Gastroesophageal sphincter (tissue), 3 donors: Measurements from ENCODE around the gene CYP26B1.

Experiments used
- POLR2AphosphoS5 ChIP-seq: sonication (generic); formaldehyde crosslinking; IDR thresholded peaks from one replicate; pipeline ENCODE4 v1.6.1; 2017; ENCODE audit warnings: antibody characterized with exemption
- TF ChIP-seq, protein P1 (sequence below), 4 experiments: fragments of 200-600 bp in 2 of 4; fragments of 450-650 bp in 2 of 4; sonication (generic) in 1 of 4; IDR thresholded peaks; one replicate each; pipeline ENCODE4 v1.5.1; 2017 to 2019; ENCODE audit warnings: antibody characterized with exemption in 4 of 4, mild to moderate bottlenecking in 2 of 4, moderate library complexity in 2 of 4

DNA sequence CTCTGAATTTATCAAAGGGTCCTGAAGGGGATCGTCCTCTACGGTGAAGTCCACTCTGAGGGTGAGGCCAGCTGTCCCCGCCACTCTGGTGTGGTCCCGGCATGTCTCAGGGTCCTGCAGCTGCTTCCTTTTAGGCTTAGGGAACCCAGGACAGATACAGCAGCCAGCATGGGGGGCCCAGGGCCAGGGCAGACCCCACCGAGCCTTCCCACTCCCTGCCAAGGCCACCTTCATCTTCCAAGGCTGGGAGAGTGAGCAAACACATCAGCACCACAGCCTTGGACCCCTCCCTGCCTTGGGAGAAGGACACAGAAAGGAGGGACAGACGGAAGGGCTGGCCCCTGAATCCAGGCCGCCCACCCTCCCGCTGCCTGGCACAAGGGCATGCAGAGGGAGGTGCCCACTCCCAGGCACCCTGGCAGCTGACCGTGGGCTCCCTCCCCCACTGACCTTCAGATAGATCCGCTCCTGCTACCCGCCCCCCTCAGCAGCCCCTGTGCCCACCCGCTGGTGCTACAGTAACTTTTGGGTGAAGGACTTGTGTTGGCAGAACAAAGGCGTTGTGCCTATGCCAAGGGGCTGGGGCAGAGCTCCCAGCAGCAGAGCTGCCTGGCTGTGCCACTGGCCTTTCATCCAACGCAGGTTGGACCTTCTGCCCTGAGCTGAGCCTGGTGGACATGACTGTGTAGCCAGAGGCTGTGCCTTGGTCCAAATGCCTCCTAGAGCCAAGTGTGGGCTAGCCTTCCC lies 7.6 kb downstream of the CYP26B1 start:
- TF ChIP-seq, protein P1, sequence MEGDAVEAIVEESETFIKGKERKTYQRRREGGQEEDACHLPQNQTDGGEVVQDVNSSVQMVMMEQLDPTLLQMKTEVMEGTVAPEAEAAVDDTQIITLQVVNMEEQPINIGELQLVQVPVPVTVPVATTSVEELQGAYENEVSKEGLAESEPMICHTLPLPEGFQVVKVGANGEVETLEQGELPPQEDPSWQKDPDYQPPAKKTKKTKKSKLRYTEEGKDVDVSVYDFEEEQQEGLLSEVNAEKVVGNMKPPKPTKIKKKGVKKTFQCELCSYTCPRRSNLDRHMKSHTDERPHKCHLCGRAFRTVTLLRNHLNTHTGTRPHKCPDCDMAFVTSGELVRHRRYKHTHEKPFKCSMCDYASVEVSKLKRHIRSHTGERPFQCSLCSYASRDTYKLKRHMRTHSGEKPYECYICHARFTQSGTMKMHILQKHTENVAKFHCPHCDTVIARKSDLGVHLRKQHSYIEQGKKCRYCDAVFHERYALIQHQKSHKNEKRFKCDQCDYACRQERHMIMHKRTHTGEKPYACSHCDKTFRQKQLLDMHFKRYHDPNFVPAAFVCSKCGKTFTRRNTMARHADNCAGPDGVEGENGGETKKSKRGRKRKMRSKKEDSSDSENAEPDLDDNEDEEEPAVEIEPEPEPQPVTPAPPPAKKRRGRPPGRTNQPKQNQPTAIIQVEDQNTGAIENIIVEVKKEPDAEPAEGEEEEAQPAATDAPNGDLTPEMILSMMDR (IDR thresholded peaks at IDR 0.05) = no peak
- TF ChIP-seq POLR2AphosphoS5 = no peak
